Kidney epithelial cell (primary cell): ENCODE data around the gene PDE4DIP. TPM values are rescaled to one million over a fixed set of nuclear protein-coding genes. Genes with fewer than 3 reads are reported as not detected.
"Not testable (repeated sequence)": the region's sequence is repeated elsewhere in the genome, so short reads cannot be mapped to it uniquely, and the experiment has no call there.

ENCODE experiments used
- DNase-seq: peaks from one replicate; pipeline ENCODE4 v3.0.0-alpha.2; 2010; ENCODE audit warnings: low read depth
- H3K27me3 ChIP-seq: 2 replicates; pipeline ENCODE4 v1.6.0; 2011; ENCODE audit warnings: low read length; ENCODE audit not compliant: control insufficient read depth, insufficient read depth
- H3K36me3 ChIP-seq: 2 replicates; pipeline ENCODE4 v1.5.1; 2011; ENCODE audit warnings: low read length; ENCODE audit not compliant: control insufficient read depth, insufficient read depth
- H3K4me3 ChIP-seq: 2 replicates; pipeline ENCODE4 v1.5.1; 2011; ENCODE audit warnings: low read depth, mild to moderate bottlenecking, control low read depth, low read length
- total RNA-seq: library from RNA; depleted of rRNA; stranded (reverse); fragments of >200 nt; gene quantifications from 2 replicates; pipeline ENCODE4 v1.2.3, GENCODE V29; 2015

Gene PDE4DIP
- total RNA-seq, 1 donor from 2014 or later, result 16.0 TPM

GRCh38 chr1:148854063-148854462 lies 9.8 kb downstream of the PDE4DIP start:
- not testable (repeated sequence) for H3K27me3 ChIP-seq, H3K36me3 ChIP-seq, DNase-seq, H3K4me3 ChIP-seq

- H3K27me3 ChIP-seq, H3K4me3 ChIP-seq, DNase-seq, H3K36me3 ChIP-seq: not testable (repeated sequence)
Observed at GRCh38 chr1:148855367-148855766, 11.1 kb downstream of the PDE4DIP start.

- not testable (repeated sequence) for H3K27me3 ChIP-seq, DNase-seq, H3K4me3 ChIP-seq, H3K36me3 ChIP-seq
Observed at GRCh38 chr1:148860049-148860448, 15.8 kb downstream of the PDE4DIP start.

DNA sequence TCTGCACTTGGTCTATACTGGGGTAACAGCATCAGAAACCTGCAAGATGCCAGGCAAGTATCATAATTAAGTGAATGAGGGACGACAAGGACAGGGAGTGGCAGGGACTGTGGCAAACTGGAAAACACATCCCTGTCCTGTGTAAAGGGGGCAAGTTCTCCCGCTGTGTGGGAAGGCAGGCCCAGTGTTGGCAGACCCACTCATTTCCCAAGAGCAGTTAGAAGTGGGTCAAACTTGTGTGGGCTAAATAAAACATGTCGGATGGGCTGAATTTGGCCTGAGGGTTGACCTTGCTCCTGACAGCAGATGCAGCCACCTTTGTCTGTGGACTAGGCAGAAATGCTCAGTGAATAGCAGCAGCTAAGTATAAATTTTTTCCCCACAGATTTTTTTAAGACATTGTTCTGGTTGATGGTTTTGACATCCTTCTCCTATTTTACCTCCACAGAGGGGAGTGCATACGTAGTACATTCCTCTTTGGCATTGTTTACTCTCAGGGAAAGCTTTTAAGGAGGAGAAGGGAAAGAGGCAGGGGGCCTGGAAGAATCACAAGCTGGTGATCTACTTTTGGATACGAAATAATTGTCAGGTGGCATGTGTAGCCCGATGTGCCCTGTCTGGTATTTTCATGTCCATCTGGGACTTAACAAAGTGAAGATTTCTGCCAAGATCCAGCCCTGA lies 16.5 kb downstream of the PDE4DIP start:
- not testable (repeated sequence) for H3K4me3 ChIP-seq, H3K27me3 ChIP-seq, H3K36me3 ChIP-seq, DNase-seq

DNA sequence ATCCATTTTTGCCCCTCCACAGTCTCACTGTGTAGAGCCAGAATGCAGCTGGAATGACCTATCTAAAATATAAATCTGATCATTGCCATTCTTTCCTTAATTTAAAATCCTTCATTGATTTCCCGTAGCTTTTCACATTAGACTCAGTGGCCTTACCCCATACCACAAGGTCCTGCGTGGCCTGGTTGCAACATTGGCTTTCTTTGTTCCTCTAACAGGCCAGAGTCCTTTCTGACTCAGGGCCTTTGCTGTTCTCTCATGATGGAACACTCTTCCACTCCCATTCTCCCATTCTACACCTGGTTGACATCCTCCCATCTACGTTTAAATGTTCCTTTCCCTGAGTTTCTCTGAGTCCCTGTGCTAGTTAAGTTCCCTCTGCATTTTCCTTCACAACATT lies 18.4 kb downstream of the PDE4DIP start:
- H3K27me3 ChIP-seq, DNase-seq, H3K36me3 ChIP-seq, H3K4me3 ChIP-seq: not testable (repeated sequence)

- not testable (repeated sequence) for DNase-seq, H3K4me3 ChIP-seq, H3K36me3 ChIP-seq, H3K27me3 ChIP-seq
Observed at GRCh38 chr1:148868924-148869633, 24.9 kb downstream of the PDE4DIP start.

DNA sequence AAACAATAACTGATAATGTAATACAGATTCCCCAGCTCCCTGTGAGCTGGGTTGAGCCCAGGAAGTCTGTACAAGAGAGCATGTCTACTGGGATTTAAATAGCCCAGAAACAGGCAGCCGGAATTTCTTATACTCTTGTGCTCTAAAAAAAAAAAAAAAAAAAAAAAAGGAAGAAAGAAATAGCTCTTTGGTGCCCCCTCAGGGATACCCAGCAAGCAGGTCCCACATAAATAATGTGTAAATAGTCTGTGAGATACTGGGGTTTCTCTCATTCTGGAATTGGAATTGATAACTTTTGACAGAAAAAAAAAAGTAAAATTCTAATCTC lies 25.4 kb downstream of the PDE4DIP start:
- not testable (repeated sequence) for DNase-seq, H3K27me3 ChIP-seq, H3K36me3 ChIP-seq, H3K4me3 ChIP-seq

GRCh38 chr1:148874408-148875388 lies 30.5 kb downstream of the PDE4DIP start:
- DNase-seq, H3K36me3 ChIP-seq, H3K4me3 ChIP-seq, H3K27me3 ChIP-seq: not testable (repeated sequence)

- H3K36me3 ChIP-seq, H3K27me3 ChIP-seq, H3K4me3 ChIP-seq, DNase-seq: not testable (repeated sequence)
Observed at GRCh38 chr1:148879812-148880416, 35.7 kb downstream of the PDE4DIP start.

GRCh38 chr1:148881261-148881660 lies 37.0 kb downstream of the PDE4DIP start:
- H3K36me3 ChIP-seq, H3K4me3 ChIP-seq, H3K27me3 ChIP-seq, DNase-seq: not testable (repeated sequence)

DNA sequence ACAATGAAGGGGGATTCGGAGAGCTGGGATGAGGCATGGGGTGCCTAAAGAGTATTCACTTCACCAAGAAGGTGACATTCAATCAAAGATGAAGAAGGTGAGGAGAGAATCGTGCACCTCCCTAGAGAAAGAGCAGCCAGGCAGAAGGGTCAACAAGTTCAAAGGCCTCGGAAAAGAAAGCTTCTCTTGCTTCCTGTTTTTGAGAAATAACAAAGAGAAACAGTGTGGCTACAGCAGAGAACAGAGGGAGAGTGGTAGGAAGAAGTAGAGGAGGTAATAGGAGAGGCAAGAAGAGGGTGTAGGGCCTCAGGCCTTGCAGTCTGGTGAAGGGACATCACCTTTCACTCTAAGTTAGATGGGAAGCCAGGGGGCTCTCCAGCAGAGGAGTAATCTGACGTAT lies 41.0 kb downstream of the PDE4DIP start:
- not testable (repeated sequence) for DNase-seq, H3K36me3 ChIP-seq, H3K4me3 ChIP-seq, H3K27me3 ChIP-seq

DNA sequence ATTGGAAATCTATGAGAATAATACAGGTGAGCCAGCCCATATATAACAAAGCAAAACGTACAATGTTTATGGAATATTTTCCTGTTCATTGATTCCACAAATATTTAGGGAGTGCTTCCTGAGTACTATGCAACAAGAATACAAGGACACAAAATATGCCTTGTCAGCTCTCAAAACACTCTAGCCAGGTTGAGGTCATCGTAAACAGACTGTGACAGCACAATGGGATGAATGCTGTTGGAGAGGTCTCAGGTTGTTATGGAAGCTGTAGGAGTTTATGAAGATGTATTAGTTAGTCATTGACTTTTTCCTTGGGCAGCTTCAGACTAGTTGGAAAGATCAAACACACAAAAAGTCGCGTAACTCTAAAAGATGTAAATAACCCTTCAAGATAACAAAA lies 42.1 kb downstream of the PDE4DIP start:
- not testable (repeated sequence) for DNase-seq, H3K4me3 ChIP-seq, H3K27me3 ChIP-seq, H3K36me3 ChIP-seq

GRCh38 chr1:148888597-148888996 lies 44.4 kb downstream of the PDE4DIP start:
- DNase-seq, H3K36me3 ChIP-seq, H3K27me3 ChIP-seq, H3K4me3 ChIP-seq: not testable (repeated sequence)

DNA sequence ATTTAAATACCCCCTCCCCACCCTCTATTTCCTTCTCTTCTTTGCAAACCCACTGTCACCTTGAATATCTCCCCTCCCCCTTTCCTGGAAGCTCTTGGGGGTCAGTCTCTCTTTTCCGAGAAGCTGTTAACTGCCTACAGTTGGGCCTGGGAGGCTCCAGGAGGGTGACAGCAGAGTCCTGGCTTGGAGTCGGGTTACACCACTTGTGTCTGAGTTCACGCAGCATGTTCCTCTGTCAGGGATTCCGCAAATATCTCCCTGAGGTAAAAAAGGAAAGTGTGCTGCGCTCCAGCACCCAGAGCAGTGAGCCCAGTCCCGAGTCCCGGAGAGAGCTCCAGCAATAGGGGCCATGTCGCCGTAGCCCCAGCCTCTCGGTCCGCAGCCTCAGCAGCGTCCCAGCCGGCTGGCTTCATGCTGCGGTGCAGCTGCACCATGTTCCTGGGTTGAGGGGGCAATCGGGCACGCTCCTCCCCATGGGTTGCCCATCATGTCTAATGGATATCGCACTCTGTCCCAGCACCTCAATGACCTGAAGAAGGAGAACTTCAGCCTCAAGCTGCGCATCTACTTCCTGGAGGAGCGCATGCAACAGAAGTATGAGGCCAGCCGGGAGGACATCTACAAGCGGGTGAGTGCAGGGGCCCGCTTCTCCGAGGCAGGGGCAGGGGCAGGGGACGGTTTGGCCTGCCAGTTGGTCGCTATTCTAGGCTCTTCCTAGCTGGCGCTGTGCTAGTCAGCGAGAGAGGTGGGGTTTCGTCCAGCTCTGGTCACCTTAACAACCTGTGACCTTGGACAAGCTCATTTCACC lies 45.2 kb downstream of the PDE4DIP start:
- not testable (repeated sequence) for H3K36me3 ChIP-seq, DNase-seq, H3K27me3 ChIP-seq, H3K4me3 ChIP-seq
